Measurements from ENCODE around the gene ACTL6B. TPM values are rescaled to one million over a fixed set of nuclear protein-coding genes. Genes with fewer than 3 reads are reported as not detected.

ACTL6B gene
- total RNA-seq, 2 experiments from 2014 or later, result not detected

DNA sequence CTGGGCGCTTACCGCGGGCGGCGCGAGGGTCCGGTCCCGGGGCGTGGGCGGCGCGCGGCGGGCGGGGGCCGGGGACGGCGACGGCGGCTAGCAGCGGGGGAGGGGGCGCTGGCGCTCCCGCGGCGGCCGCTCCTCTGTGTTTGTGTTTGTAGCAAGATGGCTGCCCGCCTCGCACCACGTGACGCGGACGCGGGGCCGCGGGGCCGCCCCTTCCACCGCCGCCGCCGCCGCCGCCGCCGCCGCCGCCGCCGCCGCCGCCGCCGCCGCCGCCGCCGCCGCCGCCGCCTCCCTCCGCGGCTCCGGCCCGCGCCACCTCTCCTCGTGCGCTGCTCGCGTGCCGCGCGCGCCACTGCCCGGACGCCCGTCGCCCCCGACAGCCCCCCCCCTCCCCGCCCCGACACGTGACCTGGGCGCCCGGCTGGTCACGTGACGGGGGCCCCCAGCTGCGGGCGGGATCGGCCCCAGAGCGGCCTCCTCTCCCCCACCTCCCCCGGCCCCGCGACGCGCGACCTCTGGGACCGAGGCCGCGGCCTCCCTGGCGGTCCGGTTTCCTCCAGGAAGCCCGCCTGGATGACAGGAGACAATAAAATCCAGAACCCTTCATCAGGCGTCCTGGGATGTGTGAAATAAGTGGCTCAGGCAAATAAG is 38.0 kb upstream of the ACTL6B start, which contains the start of gene GIGYF1:
Gene GIGYF1 (minus strand): TSS at position 153 of the 648 bp plus-strand sequence. CDS start 6,012 bp downstream, outside the sequence.
- ChIA-PET CTCF (interaction anchor here (4.1 to 10.1 kb wide), 2 partner anchors 11 to 60 kb away, joined by 46 to 162 read pairs; partner anchors contain the start of gene POP7), POLR2A (interaction anchor here (1.4 to 8.3 kb wide), 4 partner anchors 11 to 20 kb away, joined by 3 to 94 read pairs (median 20); partner anchors contain the start of gene POP7)
- Mint-ChIP-seq H3K36me3 (ENCODE audit: low read depth) (peaks cover 11% of the 10 kb centered on the region), H3K4me3 (peak within 1 kb of the TSS; percentile 88), H3K27me3 (no peaks in the 10 kb centered on the region), H3K4me1 (ENCODE audit: low read depth) (peaks cover 40% of the 10 kb centered on the region), H3K27ac (peak within 1 kb of the TSS; percentile 91), H3K9me3 (no peaks in the 10 kb centered on the region)
- intact Hi-C loops (cut with micrococcal nuclease), result loop anchor here (10.0 kb wide), 1 partner anchor 219 kb away; the partner anchor contains the start of gene TSC22D4
- peak; percentile 79 for DNase-seq
- ATAC-seq, result peak; percentile 53
- TF ChIP-seq, protein P1, sequence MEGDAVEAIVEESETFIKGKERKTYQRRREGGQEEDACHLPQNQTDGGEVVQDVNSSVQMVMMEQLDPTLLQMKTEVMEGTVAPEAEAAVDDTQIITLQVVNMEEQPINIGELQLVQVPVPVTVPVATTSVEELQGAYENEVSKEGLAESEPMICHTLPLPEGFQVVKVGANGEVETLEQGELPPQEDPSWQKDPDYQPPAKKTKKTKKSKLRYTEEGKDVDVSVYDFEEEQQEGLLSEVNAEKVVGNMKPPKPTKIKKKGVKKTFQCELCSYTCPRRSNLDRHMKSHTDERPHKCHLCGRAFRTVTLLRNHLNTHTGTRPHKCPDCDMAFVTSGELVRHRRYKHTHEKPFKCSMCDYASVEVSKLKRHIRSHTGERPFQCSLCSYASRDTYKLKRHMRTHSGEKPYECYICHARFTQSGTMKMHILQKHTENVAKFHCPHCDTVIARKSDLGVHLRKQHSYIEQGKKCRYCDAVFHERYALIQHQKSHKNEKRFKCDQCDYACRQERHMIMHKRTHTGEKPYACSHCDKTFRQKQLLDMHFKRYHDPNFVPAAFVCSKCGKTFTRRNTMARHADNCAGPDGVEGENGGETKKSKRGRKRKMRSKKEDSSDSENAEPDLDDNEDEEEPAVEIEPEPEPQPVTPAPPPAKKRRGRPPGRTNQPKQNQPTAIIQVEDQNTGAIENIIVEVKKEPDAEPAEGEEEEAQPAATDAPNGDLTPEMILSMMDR (IDR thresholded peaks at IDR 0.05), result no peak

DNA sequence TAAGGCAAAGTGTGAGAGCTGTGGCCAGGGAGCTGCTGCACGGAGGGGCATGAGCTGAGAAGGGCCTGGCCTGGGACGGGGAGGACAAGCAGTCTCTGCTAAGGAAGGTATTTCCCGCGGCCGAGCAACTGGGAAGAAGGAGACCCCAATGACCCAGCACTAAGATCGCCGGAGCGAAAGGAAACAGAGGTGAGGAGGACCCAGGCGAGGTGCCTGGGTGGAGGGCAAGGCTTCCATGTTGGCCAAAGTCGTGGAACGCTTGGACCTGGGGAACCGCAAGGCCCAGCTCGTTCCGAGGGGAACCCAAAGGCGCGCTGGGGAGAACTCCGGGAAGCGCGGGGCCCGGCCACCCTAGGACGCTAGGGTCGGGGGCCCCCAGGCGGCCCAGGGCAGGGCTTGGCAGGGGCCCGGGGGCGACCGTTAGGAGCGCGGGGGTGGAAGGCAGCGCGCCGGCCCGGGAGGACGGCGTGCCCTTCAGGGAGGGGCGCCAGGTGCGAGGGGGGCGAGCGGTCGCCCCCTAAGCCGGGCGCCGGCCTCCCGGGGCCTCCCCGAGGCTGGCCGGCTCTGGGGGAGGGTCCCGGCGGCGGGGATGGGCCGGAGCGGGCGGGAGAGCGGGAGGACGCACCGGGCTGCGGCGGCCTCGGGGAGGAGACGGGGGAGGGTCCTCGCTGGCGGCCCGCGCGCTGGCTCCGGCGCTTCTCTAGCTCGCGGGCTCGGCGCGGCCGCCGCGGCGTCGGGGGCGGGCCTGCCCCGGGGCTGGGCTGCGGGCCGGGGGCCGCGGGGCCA is 37.3 kb upstream of the ACTL6B start:
- peak; percentile 32 for ATAC-seq
- Mint-ChIP-seq H3K36me3 (ENCODE audit: low read depth) (peaks cover 11% of the 10 kb centered on the region), H3K4me3 (peak overlapping the region; percentile 88), H3K9me3 (no peaks in the 10 kb centered on the region), H3K27me3 (no peaks in the 10 kb centered on the region), H3K4me1 (ENCODE audit: low read depth) (peaks cover 46% of the 10 kb centered on the region), H3K27ac (peak overlapping the region; percentile 91)
- ChIA-PET CTCF (interaction anchor here (1.1 to 10.1 kb wide), 13 partner anchors 12 to 134 kb away, joined by 3 to 162 read pairs (median 13); partner anchors contain the start of genes ACTL6B, FBXO24, GNB2 and LRCH4), POLR2A (interaction anchor here (0.6 to 8.3 kb wide), 9 partner anchors 8 to 1130 kb away, joined by 3 to 94 read pairs (median 4); partner anchors contain the start of gene POP7)
- TF ChIP-seq, protein P1 (IDR thresholded peaks at IDR 0.05), result no peak
- peak; percentile 22 for DNase-seq
- intact Hi-C loops (cut with micrococcal nuclease), result loop anchor here (10.0 kb wide), 1 partner anchor 219 kb away; the partner anchor contains the start of gene TSC22D4

DNA sequence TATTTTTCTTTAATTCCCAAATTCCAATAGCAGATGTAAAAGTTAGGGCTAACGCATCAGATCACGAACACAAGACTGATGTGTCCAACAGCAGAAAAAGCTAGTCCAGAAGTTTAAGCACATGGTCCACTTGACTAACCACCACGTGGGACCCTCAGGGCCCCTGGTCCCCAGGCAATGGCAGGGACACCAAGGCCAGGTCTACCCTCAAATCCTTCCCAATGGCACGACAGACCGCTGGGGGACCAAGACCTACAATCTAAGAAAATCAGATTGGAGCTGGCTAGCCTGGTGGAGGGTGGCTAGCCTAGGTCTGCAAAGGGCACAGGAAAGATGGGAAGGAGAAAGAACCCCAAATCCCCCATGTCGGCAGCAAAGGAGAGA is 36.3 kb upstream of the ACTL6B start:
- H3K27ac Mint-ChIP-seq, result peak overlapping the region; percentile 91
- no peaks in the 10 kb centered on the region for H3K27me3 Mint-ChIP-seq
- H3K4me1 Mint-ChIP-seq (ENCODE audit: low read depth), result peaks cover 54% of the 10 kb centered on the region
- ChIA-PET CTCF (interaction anchor here (0.6 to 10.1 kb wide), 19 partner anchors 12 to 160 kb away, joined by 3 to 162 read pairs (median 6); partner anchors contain the start of genes ACTL6B, FBXO24, GNB2 and LRCH4), POLR2A (interaction anchor here (1.0 to 8.3 kb wide), 7 partner anchors 10 to 122 kb away, joined by 3 to 94 read pairs (median 6); partner anchors contain the start of gene POP7)
- peaks cover 13% of the 10 kb centered on the region for H3K36me3 Mint-ChIP-seq (ENCODE audit: low read depth)
- no peak for ATAC-seq
- TF ChIP-seq, protein P1 (IDR thresholded peaks at IDR 0.05), result no peak
- H3K9me3 Mint-ChIP-seq, result no peaks in the 10 kb centered on the region
- intact Hi-C loops (cut with micrococcal nuclease), result loop anchor here (10.0 kb wide), 1 partner anchor 218 kb away; the partner anchor contains the start of gene TSC22D4
- H3K4me3 Mint-ChIP-seq, result peak overlapping the region; percentile 88
- no peak for DNase-seq

DNA sequence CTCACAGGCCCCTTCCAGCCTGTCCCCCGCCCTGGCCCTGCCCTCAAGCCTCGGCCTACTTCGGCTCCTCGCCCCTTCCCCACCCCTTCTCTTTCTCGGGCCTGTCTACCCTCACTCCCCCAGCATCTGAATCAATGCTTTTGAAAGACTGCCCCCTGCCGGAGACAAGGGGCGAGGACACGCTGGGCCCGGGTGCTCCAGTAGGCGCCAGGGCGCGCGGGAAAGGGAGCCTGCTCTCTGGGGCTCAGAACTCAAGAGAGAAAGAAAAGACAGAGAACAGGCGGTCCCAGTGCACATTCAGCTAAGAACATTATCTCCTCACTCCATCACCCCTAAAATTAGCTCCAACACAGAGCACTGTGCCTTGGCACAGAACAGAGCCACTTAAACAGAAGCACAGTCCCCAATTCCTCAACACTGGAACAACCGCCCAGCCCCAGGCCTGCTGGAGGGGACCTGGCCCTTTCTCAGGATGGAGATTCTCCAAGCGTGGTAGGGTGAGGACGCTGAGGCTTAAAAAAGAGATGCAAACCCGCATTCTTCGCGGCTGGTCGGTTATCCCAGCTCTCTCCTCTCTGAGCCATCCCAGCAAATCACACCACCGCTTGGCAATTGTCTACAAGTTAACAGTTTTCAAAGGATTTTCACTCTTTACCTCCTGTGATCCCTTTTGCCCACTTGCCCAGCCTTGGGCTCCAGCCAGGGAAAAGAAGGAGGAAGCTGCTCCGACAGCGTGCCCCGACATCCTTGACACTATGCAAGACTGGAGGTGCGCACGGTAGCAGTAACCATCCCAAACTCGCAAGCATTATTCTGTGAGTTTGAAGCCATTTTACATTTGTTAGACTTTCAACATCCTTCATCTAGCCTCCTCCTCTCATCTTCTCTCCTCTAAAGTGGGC is 35.7 kb upstream of the ACTL6B start:
- H3K4me1 Mint-ChIP-seq (ENCODE audit: low read depth), result peaks cover 54% of the 10 kb centered on the region
- H3K36me3 Mint-ChIP-seq (ENCODE audit: low read depth), result peaks cover 13% of the 10 kb centered on the region
- intact Hi-C loops (cut with micrococcal nuclease), result loop anchor here (10.0 kb wide), 1 partner anchor 217 kb away; the partner anchor contains the start of gene TSC22D4
- peak overlapping the region; percentile 88 for H3K4me3 Mint-ChIP-seq
- TF ChIP-seq, protein P1 (IDR thresholded peaks at IDR 0.05), result peak; percentile 90
- ATAC-seq, result peak; percentile 77
- CTCF ChIA-PET, result interaction anchor here (0.6 to 10.1 kb wide), 30 partner anchors 13 to 254 kb away, joined by 3 to 162 read pairs (median 4); partner anchors contain the start of genes ACTL6B, FBXO24, GNB2 and LRCH4
- H3K27ac Mint-ChIP-seq, result peak overlapping the region; percentile 91
- no peaks in the 10 kb centered on the region for H3K27me3 Mint-ChIP-seq
- POLR2A ChIA-PET, result interaction anchor here (0.6 to 8.3 kb wide), 12 partner anchors 9 to 183 kb away, joined by 3 to 94 read pairs (median 4); partner anchors contain the start of genes MOSPD3, POP7 and SRRT
- H3K9me3 Mint-ChIP-seq, result no peaks in the 10 kb centered on the region
- DNase-seq, result peak; percentile 88

Measured in activated CD8-positive, alpha-beta T cell treated with anti-CD3 and anti-CD28 coated beads for 36 hours (primary cell).